Fibroblast of lung (primary cell): ENCODE results near the gene PIAS4.

Experiments
- CTCF ChIP-seq, 2 donors: IDR thresholded peaks in 1 of 2; conservative IDR thresholded peaks in 1 of 2; 1 replicate in 1 of 2; 2 replicates in 1 of 2; pipeline ENCODE4 v1.5.1; 2011 to 2012; ENCODE audit warnings: low read length in 2 of 2, control low read depth in 1 of 2, inconsistent platforms in 1 of 2, low read depth in 1 of 2, mild to moderate bottlenecking in 1 of 2
- EZH2 ChIP-seq: IDR thresholded peaks from 2 replicates; pipeline ENCODE4 v1.5.1; 2012; ENCODE audit warnings: low read length, control low read depth, mild to moderate bottlenecking; ENCODE audit errors: missing control alignments

- TF ChIP-seq CTCF (conservative IDR thresholded peaks at IDR 0.05 in 1 of 2, IDR thresholded peaks at IDR 0.05 in 1 of 2; ENCODE audit: low read depth in 1 of 2, low read length in 2 of 2) (no peak), EZH2 (no peak)
Observed at GRCh38 chr19:3990815-3991117, 16.8 kb upstream of the PIAS4 start.
